ENCODE results near the gene BCL7A. TPM values are rescaled to one million over a fixed set of nuclear protein-coding genes. Genes with fewer than 3 reads are reported as not detected.

BCL7A gene
- total and polyA plus RNA-seq, 10 of the 15 experiments (the other 5 are each of a cell fraction or from before 2014, with no cell fraction given): 0.37 to 17.2 (median 11.7) TPM

DNA sequence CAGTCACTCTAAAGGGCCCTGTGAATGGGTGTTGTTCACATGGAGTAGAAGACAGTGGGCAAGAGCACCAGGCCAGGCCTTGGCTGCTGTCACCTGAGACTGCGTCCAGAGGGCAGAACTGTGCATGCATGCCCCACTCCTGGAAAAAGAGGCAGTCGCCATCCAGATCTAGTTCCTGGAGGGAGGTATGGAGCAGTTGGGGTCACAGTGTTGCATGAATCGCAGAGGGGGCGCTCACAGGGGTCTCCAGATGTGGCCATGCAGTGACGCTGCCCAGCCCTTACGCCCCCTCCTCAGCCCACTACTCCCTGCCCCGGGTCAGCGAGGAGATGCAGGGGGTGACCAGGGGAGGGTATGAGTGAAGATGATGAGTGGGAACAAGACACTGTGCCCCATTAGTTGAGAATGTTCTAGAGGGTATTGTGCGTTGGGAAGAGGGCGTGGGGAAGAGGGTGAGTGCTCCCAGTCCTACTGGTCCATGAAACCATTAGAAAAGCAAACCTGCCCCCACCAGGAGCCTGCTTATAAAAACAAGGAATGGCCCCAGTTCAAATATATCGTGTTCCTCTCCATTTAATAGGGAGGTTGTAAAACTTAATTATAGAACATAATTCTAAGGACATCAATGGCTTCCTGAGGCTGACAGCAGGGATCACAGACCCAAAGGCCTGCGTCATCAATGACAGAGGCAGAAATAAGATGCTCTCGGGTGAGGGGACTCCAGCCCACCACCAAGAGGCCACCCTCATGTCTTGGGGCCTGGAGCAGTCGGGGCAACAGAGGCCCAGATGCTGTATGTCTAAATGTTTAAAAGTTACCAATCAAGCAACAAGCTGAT is 32.2 kb upstream of the BCL7A start:
- in situ Hi-C loops (cut with MboI) (no loop called here), intact Hi-C loops (cut with micrococcal nuclease; ENCODE audit: unreplicated experiment) (loop anchor here (2.0 to 5.0 kb wide), 2 partner anchors 38 to 63 kb away; no protein-coding TSS in a partner anchor)
- Histone ChIP-seq H3K4me2 (ENCODE audit: control insufficient read depth, insufficient read depth) (no peak overlapping the region), H3K9ac (ENCODE audit: control insufficient read depth, insufficient read depth, low read length) (no peak overlapping the region), H4K20me1 (ENCODE audit: control insufficient read depth, insufficient read depth) (no peaks in the 10 kb centered on the region), H3K27me3 (replicated peaks in 1 of 2; ENCODE audit: control insufficient read depth in 2 of 2, insufficient read depth in 2 of 2, low read length in 1 of 2) (no peaks in the 10 kb centered on the region), H3K36me3 (ENCODE audit: control insufficient read depth in 2 of 2, insufficient read depth in 2 of 2, low read length in 1 of 2) (no peaks in the 10 kb centered on the region), H3K79me2 (ENCODE audit: control insufficient read depth, insufficient read depth, low read length) (no peaks in the 10 kb centered on the region), H3K27ac (ENCODE audit: control insufficient read depth, insufficient read depth) (no peak overlapping the region), H3K9me3 (replicated peaks; ENCODE audit: control insufficient read depth, insufficient read depth, low read length) (no peaks in the 10 kb centered on the region), H3K4me3 (no peak overlapping the region), H3K4me1 (ENCODE audit: control insufficient read depth, insufficient read depth, low read length) (peaks cover 23% of the 10 kb centered on the region), H2AFZ (ENCODE audit: control insufficient read depth, low read depth, low read length) (no peak overlapping the region)
- POLR2A ChIA-PET: no interaction called here
- no TSS peak for BruUV-seq (replicated peaks)
- SMC1A ChIA-PET (ENCODE audit: uncharacterized antibody, unreplicated experiment): interaction anchor here (0.6 to 2.0 kb wide), 3 partner anchors 9 to 40 kb away, joined by 3 to 6 read pairs (median 3); no protein-coding TSS in a partner anchor
- ATAC-seq (no peak), DNase-seq (ENCODE audit: low read depth, low spot score) (no peak), FAIRE-seq (no peak)
- WGBS (ENCODE audit: insufficient coverage, insufficient replicate concordance, low lambda C conversion rate, missing lambda C conversion rate): 98% methylated on average over 14 of the region's 14 CpGs
- CTCF ChIA-PET: interaction anchor here (0.7 kb wide), 1 partner anchor 174 kb away, joined by 3 read pairs; no protein-coding TSS in a partner anchor
- RAD21 ChIA-PET (ENCODE audit: unreplicated experiment): interaction anchor here (2.9 to 3.5 kb wide), 2 partner anchors 8 to 39 kb away, joined by 8 to 28 read pairs; no protein-coding TSS in a partner anchor
- TF ChIP-seq HDAC2 (IDR thresholded peaks at IDR 0.05): no peak
- TF ChIP-seq SP1 (IDR thresholded peaks at IDR 0.05; ENCODE audit: low read depth, low read length): no peak
- no peak for TF ChIP-seq POLR2A (IDR thresholded peaks at IDR 0.05; ENCODE audit: low read depth, low read length)
- TF ChIP-seq CREB1 (IDR thresholded peaks at IDR 0.05; ENCODE audit: low read depth): no peak
- TF ChIP-seq BACH1 (IDR thresholded peaks at IDR 0.05; ENCODE audit: borderline replicate concordance): no peak
- TF ChIP-seq CEBPB (IDR thresholded peaks at IDR 0.05; ENCODE audit: borderline replicate concordance in 1 of 2, low read depth in 2 of 2, low read length in 2 of 2): no peak
- no peak for TF ChIP-seq SIN3A (IDR thresholded peaks at IDR 0.05; ENCODE audit: low read depth, low read length)
- no peak for TF ChIP-seq POLR2AphosphoS2 (IDR thresholded peaks at IDR 0.05; ENCODE audit: low read depth, low read length)
- TF ChIP-seq E2F8 (IDR thresholded peaks at IDR 0.05; ENCODE audit: low read depth, partially characterized antibody): no peak
- no peak for TF ChIP-seq TAF1 (IDR thresholded peaks at IDR 0.05; ENCODE audit: borderline replicate concordance, low read depth, low read length)
- TF ChIP-seq NR2C1 (IDR thresholded peaks at IDR 0.05): no peak
- TF ChIP-seq TBL1XR1 (IDR thresholded peaks at IDR 0.05; ENCODE audit: low read depth, low read length): no peak

All from GM12878 (cell line).